PC-3 (cell line): ENCODE measurements around the gene CACNA1H. TPM values are rescaled to one million over a fixed set of nuclear protein-coding genes. Genes with fewer than 3 reads are reported as not detected.
"Not testable (repeated sequence)": the region's sequence is repeated elsewhere in the genome, so short reads cannot be mapped to it uniquely, and the experiment has no call there.

Experiments
- ATAC-seq: fragments of 200-7000 bp; cut with Tn5 transposase; 2 replicates; pipeline ENCODE4 v1.9.1; 2020; ENCODE audit warnings: mild to moderate bottlenecking, moderate library complexity
- BruUV-seq: library from RNA; stranded (reverse); fragments of 400-500 nt; replicated peaks from 2 replicates; lab custom pipeline; 2021; lab: Mats Ljungman, UMichigan
- CTCF ChIA-PET: fragments of 300-600 bp; sonication (Branson Sonifier 250); formaldehyde crosslinking; loops from one replicate; lab custom pipeline; 2022; ENCODE audit warnings: antibody characterized with exemption; lab: Charles Lee
- POLR2A ChIA-PET: fragments of 300-600 bp; sonication (Branson Sonifier 250); formaldehyde crosslinking; loops from one replicate; lab custom pipeline; 2022; ENCODE audit warnings: antibody characterized with exemption; ENCODE audit not compliant: unreplicated experiment; lab: Charles Lee
- DNase-seq: peaks from one replicate; pipeline ENCODE4 v3.0.0-alpha.2; 2015
- H2AFZ ChIP-seq: fragments of 300-600 bp; sonication (generic); 2 replicates; pipeline ENCODE4 v1.6.0; 2016; ENCODE audit warnings: antibody characterized with exemption, low read length
- H3F3A ChIP-seq: fragments of 300-600 bp; sonication (generic); one replicate; pipeline ENCODE4 v1.6.0; 2017; ENCODE audit warnings: antibody characterized with exemption, low read length, control low read depth, mild to moderate bottlenecking; ENCODE audit not compliant: unreplicated experiment
- H3K27ac ChIP-seq: fragments of 300-600 bp; sonication (generic); 2 replicates; pipeline ENCODE4 v1.5.1; 2016; ENCODE audit warnings: mild to moderate bottlenecking, low read length
- H3K27me3 ChIP-seq: fragments of 300-600 bp; sonication (generic); 2 replicates; pipeline ENCODE4 v1.6.1; 2016; ENCODE audit warnings: low read length, mixed read lengths
- H3K36me3 ChIP-seq: fragments of 300-600 bp; sonication (generic); 2 replicates; pipeline ENCODE4 v1.6.1; 2016; ENCODE audit warnings: low read depth, mixed run types, low read length, mixed read lengths
- H3K4me1 ChIP-seq: fragments of 300-600 bp; sonication (generic); 2 replicates; pipeline ENCODE4 v1.5.1; 2016; ENCODE audit warnings: low read length; ENCODE audit not compliant: insufficient read depth
- H3K4me2 ChIP-seq: fragments of 300-600 bp; sonication (generic); 2 replicates; pipeline ENCODE4 v1.6.0; 2016; ENCODE audit warnings: low read length
- H3K4me3 ChIP-seq: fragments of 300-600 bp; sonication (generic); 2 replicates; pipeline ENCODE4 v1.5.1; 2016; ENCODE audit warnings: mild to moderate bottlenecking, low read length, mixed read lengths
- H3K79me2 ChIP-seq: fragments of 300-600 bp; sonication (generic); 2 replicates; pipeline ENCODE4 v1.6.1; 2017; ENCODE audit warnings: low read length, mixed read lengths
- H3K9ac ChIP-seq: fragments of 300-600 bp; sonication (generic); 2 replicates; pipeline ENCODE4 v1.6.0; 2016; ENCODE audit warnings: mild to moderate bottlenecking, low read length
- H3K9me2 ChIP-seq: fragments of 300-600 bp; sonication (generic); replicated peaks from 2 replicates; pipeline ENCODE4 v1.6.1; 2016; ENCODE audit warnings: mixed run types, low read length, mixed read lengths
- H3K9me3 ChIP-seq: fragments of 300-600 bp; sonication (generic); 2 replicates; pipeline ENCODE4 v1.6.1; 2016; ENCODE audit warnings: low read length, mixed read lengths
- H4K20me1 ChIP-seq: fragments of 300-600 bp; sonication (generic); 2 replicates; pipeline ENCODE4 v1.6.1; 2016; ENCODE audit warnings: low read length, mixed read lengths
- CTCF ChIP-seq: fragments of 300-600 bp; sonication (generic); conservative IDR thresholded peaks from 2 replicates; pipeline ENCODE4 v1.5.1; 2017; ENCODE audit warnings: antibody characterized with exemption, low read depth, mild to moderate bottlenecking, low read length
- EZH2 ChIP-seq: fragments of 300-600 bp; sonication (generic); IDR thresholded peaks from one replicate; pipeline ENCODE4 v1.6.1; 2017; ENCODE audit warnings: antibody characterized with exemption, mild to moderate bottlenecking, low read length; ENCODE audit not compliant: unreplicated experiment
- EZH2phosphoT487 ChIP-seq: fragments of 300-600 bp; sonication (generic); IDR thresholded peaks from 2 replicates; pipeline ENCODE4 v1.6.1; 2018; ENCODE audit warnings: mild to moderate bottlenecking, antibody characterized with exemption, low read length, borderline replicate concordance
- intact Hi-C: fragments of 100-400 bp; cut with micrococcal nuclease; formaldehyde crosslinking; loops from 2 replicates; pipeline ENCODE4 v1.9.0; 2023
- total RNA-seq: library from RNA; depleted of rRNA; stranded (reverse); fragments of >200 nt; gene quantifications from 2 replicates; pipeline ENCODE4 v1.2.3, GENCODE V29; 2014

Gene CACNA1H
- total RNA-seq, 1 experiment from 2014 or later = 4.1 TPM

GRCh38 chr16:1197237-1197866 lies 44.4 kb downstream of the CACNA1H start:
- H2AFZ ChIP-seq = no peak overlapping the region
- no peak overlapping the region for H3K4me3 ChIP-seq
- no peaks in the 10 kb centered on the region for H3F3A ChIP-seq
- no peaks in the 10 kb centered on the region for H4K20me1 ChIP-seq
- no peak for TF ChIP-seq EZH2
- no peak for TF ChIP-seq EZH2phosphoT487
- no peak for TF ChIP-seq CTCF
- H3K79me2 ChIP-seq = no peaks in the 10 kb centered on the region
- no peak overlapping the region for H3K4me2 ChIP-seq
- H3K36me3 ChIP-seq = no peaks in the 10 kb centered on the region
- no TSS peak for BruUV-seq
- no peak overlapping the region for H3K9ac ChIP-seq
- no peaks in the 10 kb centered on the region for H3K9me2 ChIP-seq
- H3K9me3 ChIP-seq = no peaks in the 10 kb centered on the region
- intact Hi-C loops = no loop called here
- ATAC-seq (no peak), DNase-seq (no peak)
- ChIA-PET POLR2A (no interaction called here), CTCF (no interaction called here)
- no peak overlapping the region for H3K27ac ChIP-seq
- no peaks in the 10 kb centered on the region for H3K27me3 ChIP-seq
- H3K4me1 ChIP-seq = no peaks in the 10 kb centered on the region

GRCh38 chr16:1198194-1198593 lies 45.3 kb downstream of the CACNA1H start:
- H3K27ac ChIP-seq = no peak overlapping the region
- intact Hi-C loops = no loop called here
- H2AFZ ChIP-seq = no peak overlapping the region
- no peaks in the 10 kb centered on the region for H3K36me3 ChIP-seq
- no TSS peak for BruUV-seq
- no peak overlapping the region for H3K9ac ChIP-seq
- H3K9me2 ChIP-seq = no peaks in the 10 kb centered on the region
- no peak for TF ChIP-seq EZH2
- no peak for TF ChIP-seq CTCF
- H3K9me3 ChIP-seq = no peaks in the 10 kb centered on the region
- no peak overlapping the region for H3K4me2 ChIP-seq
- H3F3A ChIP-seq = no peaks in the 10 kb centered on the region
- H3K79me2 ChIP-seq = no peaks in the 10 kb centered on the region
- no peaks in the 10 kb centered on the region for H3K4me1 ChIP-seq
- no peak for ATAC-seq
- no peak for DNase-seq
- H4K20me1 ChIP-seq = no peaks in the 10 kb centered on the region
- ChIA-PET POLR2A (no interaction called here), CTCF (no interaction called here)
- H3K27me3 ChIP-seq = no peaks in the 10 kb centered on the region
- no peak overlapping the region for H3K4me3 ChIP-seq

GRCh38 chr16:1198671-1199346 lies 45.9 kb downstream of the CACNA1H start:
- H3K27ac ChIP-seq, H2AFZ ChIP-seq, POLR2A ChIA-PET, ATAC-seq, H3F3A ChIP-seq, intact Hi-C loops, H3K9ac ChIP-seq, H3K9me3 ChIP-seq, CTCF ChIA-PET, H3K36me3 ChIP-seq, H4K20me1 ChIP-seq, H3K9me2 ChIP-seq, H3K27me3 ChIP-seq, DNase-seq, H3K4me3 ChIP-seq, BruUV-seq, H3K4me2 ChIP-seq, H3K4me1 ChIP-seq, H3K79me2 ChIP-seq: not testable (repeated sequence)
